ENCODE measurements around the gene SUSD5. TPM values are rescaled to one million over a fixed set of nuclear protein-coding genes. Genes with fewer than 3 reads are reported as not detected.

SUSD5 gene
- 2.7 and 8.1 TPM in 2 replicates for total RNA-seq

DNA sequence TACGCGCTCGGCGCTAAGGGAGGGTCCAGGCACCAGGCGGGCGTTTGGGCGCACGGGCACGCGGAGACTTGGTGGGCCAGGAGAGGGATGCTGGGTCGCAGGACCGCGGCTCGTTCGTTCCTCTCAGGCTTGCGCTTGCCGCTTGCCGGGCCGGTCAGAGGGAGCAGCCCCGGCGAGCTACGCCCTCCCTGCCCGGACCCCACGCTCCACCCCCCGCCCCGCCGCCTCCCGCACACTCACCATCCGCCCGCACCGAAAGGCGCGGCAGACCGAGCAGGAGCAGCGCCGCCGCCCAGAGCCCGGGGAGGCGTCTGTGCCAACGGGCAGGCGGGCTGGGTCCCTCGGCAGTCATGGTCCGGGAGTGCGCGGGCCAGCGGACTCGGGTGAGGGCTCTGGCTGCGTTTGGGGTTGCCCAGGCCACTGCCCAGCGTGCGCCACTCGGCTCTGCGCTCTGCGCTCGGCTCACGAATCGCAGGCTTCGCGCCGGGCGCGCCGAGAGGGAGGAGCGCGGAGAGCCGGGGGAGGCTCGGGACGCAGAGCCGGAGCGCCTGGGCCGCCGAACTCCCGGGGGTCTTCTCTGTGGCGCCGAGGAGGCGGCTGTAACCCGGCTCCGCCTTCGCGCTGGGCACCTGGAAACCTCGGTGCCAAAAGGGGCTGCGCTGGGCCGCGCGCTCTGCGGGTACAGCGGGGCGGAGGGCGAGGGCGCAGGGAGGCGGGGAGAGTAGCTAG, at the start of gene SUSD5:
Gene SUSD5 (minus strand): TSS at position 365 of the 729 bp plus-strand sequence. CDS start 13 bp downstream, at position 352.

DNA sequence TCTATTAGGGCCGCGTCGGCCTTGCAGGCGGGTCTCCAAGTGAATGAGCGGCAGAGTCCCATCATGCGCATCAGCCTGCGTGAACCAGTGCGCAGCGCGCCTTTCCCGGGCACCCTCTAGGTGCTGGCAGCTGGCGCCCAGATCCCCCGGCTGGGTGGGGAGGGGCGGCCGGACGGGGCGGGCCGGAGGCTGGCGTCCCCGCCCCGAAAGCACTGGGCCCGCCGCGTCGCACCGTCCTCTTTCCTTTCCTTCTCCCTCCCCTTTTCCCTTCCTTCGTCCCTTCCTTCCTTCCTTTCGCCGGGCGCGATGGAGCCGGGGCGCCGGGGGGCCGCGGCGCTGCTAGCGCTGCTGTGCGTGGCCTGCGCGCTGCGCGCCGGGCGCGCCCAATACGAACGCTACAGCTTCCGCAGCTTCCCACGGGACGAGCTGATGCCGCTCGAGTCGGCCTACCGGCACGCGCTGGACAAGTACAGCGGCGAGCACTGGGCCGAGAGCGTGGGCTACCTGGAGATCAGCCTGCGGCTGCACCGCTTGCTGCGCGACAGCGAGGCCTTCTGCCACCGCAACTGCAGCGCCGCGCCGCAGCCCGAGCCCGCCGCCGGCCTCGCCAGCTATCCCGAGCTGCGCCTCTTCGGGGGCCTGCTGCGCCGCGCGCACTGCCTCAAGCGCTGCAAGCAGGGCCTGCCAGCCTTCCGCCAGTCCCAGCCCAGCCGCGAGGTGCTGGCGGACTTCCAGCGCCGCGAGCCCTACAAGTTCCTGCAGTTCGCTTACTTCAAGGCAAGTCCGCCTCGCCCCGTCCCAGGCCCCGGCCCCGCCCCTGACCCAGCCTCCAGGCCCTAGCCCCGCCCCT, 104.6 kb downstream of the SUSD5 start, which contains the start of gene CRTAP:
Gene CRTAP (plus strand): TSS at position 243 of the 850 bp plus-strand sequence. CDS start 64 bp downstream, at position 307.

Other genes with a start within 250 kb of the SUSD5 start
- gene GLB1, start 121.7 kb downstream of the SUSD5 start, total RNA-seq: 72.0 and 83.0 TPM in 2 replicates
- gene TMPPE, start 121.7 kb downstream of the SUSD5 start, total RNA-seq: 4.1 and 9.2 TPM in 2 replicates
- gene CRTAP, start 104.8 kb downstream of the SUSD5 start, total RNA-seq: 208 and 532 TPM in 2 replicates
- gene FBXL2, start 58.6 kb upstream of the SUSD5 start, total RNA-seq: 7.1 and 10.0 TPM in 2 replicates
- gene UBP1, start 221.6 kb upstream of the SUSD5 start, total RNA-seq: 53.5 TPM in 2 replicates

All from epithelial cell of alveolus of lung (primary cell).